Activated CD8-positive, alpha-beta T cell treated with anti-CD3 and anti-CD28 coated beads for 36 hours (primary cell): ENCODE measurements around the gene OR51I2. TPM values are rescaled to one million over a fixed set of nuclear protein-coding genes. Genes with fewer than 3 reads are reported as not detected.

ENCODE experiments used
- ATAC-seq: fragments of 200-7000 bp; cut with Tn5 transposase; one replicate; pipeline ENCODE4 v1.10.0; 2021; ENCODE audit warnings: mild to moderate bottlenecking, moderate library complexity
- CTCF ChIA-PET: fragments of 350-600 bp; sonication (Branson Sonifier 250); formaldehyde crosslinking; loops from one replicate; lab custom pipeline; 2021; ENCODE audit warnings: antibody characterized with exemption; lab: Charles Lee
- POLR2A ChIA-PET: fragments of 350-600 bp; sonication (Branson Sonifier 250); formaldehyde crosslinking; loops from one replicate; lab custom pipeline; 2021; ENCODE audit warnings: antibody characterized with exemption; lab: Charles Lee
- DNase-seq: peaks from one replicate; pipeline ENCODE4 v3.0.0-alpha.2; 2020
- H3K27ac Mint-ChIP-seq: one replicate; pipeline ENCODE4 v1.8.0; 2021; ENCODE audit warnings: mild to moderate bottlenecking, mixed read lengths
- H3K27me3 Mint-ChIP-seq: one replicate; pipeline ENCODE4 v1.8.0; 2021; ENCODE audit warnings: mixed read lengths
- H3K36me3 Mint-ChIP-seq: one replicate; pipeline ENCODE4 v1.8.0; 2021; ENCODE audit warnings: low read depth, mixed read lengths
- H3K4me1 Mint-ChIP-seq: one replicate; pipeline ENCODE4 v1.8.0; 2021; ENCODE audit warnings: low read depth, mixed read lengths
- H3K4me3 Mint-ChIP-seq: one replicate; pipeline ENCODE4 v1.8.0; 2021; ENCODE audit warnings: mild to moderate bottlenecking, moderate library complexity, mixed read lengths
- H3K9me3 Mint-ChIP-seq: one replicate; pipeline ENCODE4 v1.8.0; 2021; ENCODE audit warnings: mixed read lengths
- CTCF ChIP-seq: fragments of 200-600 bp; IDR thresholded peaks from one replicate; pipeline ENCODE4 v1.8.0; 2022; ENCODE audit warnings: antibody characterized with exemption, mild to moderate bottlenecking
- intact Hi-C: fragments of 100-400 bp; cut with micrococcal nuclease; formaldehyde crosslinking; loops from one replicate; pipeline ENCODE4 v1.10.0; 2022
- total RNA-seq, 2 experiments: library from RNA; stranded (reverse); gene quantifications; one replicate each; pipeline ENCODE4 v1.2.3, GENCODE V29; 2021

OR51I2 gene
- total RNA-seq, 2 experiments from 2014 or later = not detected

GRCh38 chr11:5441414-5441813 is 7.7 kb upstream of the OR51I2 start, which contains the start of gene OR51I1:
Gene OR51I1 (minus strand): TSS chr11:5441514. CDS start chr11:5441514, 0 bp downstream.
- intact Hi-C loops = no loop called here
- Mint-ChIP-seq H3K4me1 (no peaks in the 10 kb centered on the region), H3K36me3 (no peaks in the 10 kb centered on the region), H3K9me3 (no peaks in the 10 kb centered on the region), H3K27me3 (peaks cover 1% of the 10 kb centered on the region), H3K27ac (no peak within 1 kb of the TSS), H3K4me3 (no peak within 1 kb of the TSS)
- ATAC-seq (no peak), DNase-seq (no peak)
- ChIA-PET POLR2A (no interaction called here), CTCF (no interaction called here)
- TF ChIP-seq CTCF = no peak

GRCh38 chr11:5443835-5444393 is 5.2 kb upstream of the OR51I2 start:
- no peak for ATAC-seq
- POLR2A ChIA-PET = no interaction called here

GRCh38 chr11:5449432-5449831 is 309 bp downstream of the OR51I2 start:
- no peak for TF ChIP-seq CTCF
- ATAC-seq (no peak), DNase-seq (no peak)
- no peak overlapping the region for H3K4me3 Mint-ChIP-seq
- H3K36me3 Mint-ChIP-seq = no peaks in the 10 kb centered on the region
- CTCF ChIA-PET = interaction anchor here (1.9 kb wide), 1 partner anchor 26 kb away, joined by 5 read pairs; no protein-coding TSS in a partner anchor
- no peaks in the 10 kb centered on the region for H3K4me1 Mint-ChIP-seq
- no peak overlapping the region for H3K27ac Mint-ChIP-seq
- POLR2A ChIA-PET = no interaction called here
- intact Hi-C loops = no loop called here
- H3K27me3 Mint-ChIP-seq = peaks cover 5% of the 10 kb centered on the region
- H3K9me3 Mint-ChIP-seq = no peaks in the 10 kb centered on the region

More at GRCh38 chr11:5443835-5444393, 5.2 kb upstream of the OR51I2 start:
- H3K36me3 Mint-ChIP-seq = no peaks in the 10 kb centered on the region
- DNase-seq = no peak
- intact Hi-C loops = no loop called here
- no peak for TF ChIP-seq CTCF
- CTCF ChIA-PET = no interaction called here
- H3K27me3 Mint-ChIP-seq = peaks cover 1% of the 10 kb centered on the region
- no peaks in the 10 kb centered on the region for H3K4me1 Mint-ChIP-seq
- no peak overlapping the region for H3K4me3 Mint-ChIP-seq
- no peaks in the 10 kb centered on the region for H3K9me3 Mint-ChIP-seq
- H3K27ac Mint-ChIP-seq = no peak overlapping the region

- H3K4me3 Mint-ChIP-seq = no peak overlapping the region
- ATAC-seq = no peak
- ChIA-PET POLR2A (no interaction called here), CTCF (interaction anchor here (0.6 kb wide), 1 partner anchor 825 kb away, joined by 4 read pairs; no protein-coding TSS in a partner anchor)
- TF ChIP-seq CTCF = no peak
- H3K36me3 Mint-ChIP-seq = no peaks in the 10 kb centered on the region
- no peak for DNase-seq
- H3K27ac Mint-ChIP-seq = no peak overlapping the region
- intact Hi-C loops = no loop called here
- no peaks in the 10 kb centered on the region for H3K9me3 Mint-ChIP-seq
- no peaks in the 10 kb centered on the region for H3K27me3 Mint-ChIP-seq
- H3K4me1 Mint-ChIP-seq = no peaks in the 10 kb centered on the region
These were observed 12.0 kb downstream of the OR51I2 start for GRCh38 chr11:5460983-5461621.

GRCh38 chr11:5467527-5467926 is 18.4 kb downstream of the OR51I2 start:
- TF ChIP-seq CTCF = no peak
- H3K27ac Mint-ChIP-seq = no peak overlapping the region
- intact Hi-C loops = no loop called here
- H3K4me1 Mint-ChIP-seq = no peaks in the 10 kb centered on the region
- H3K36me3 Mint-ChIP-seq = no peaks in the 10 kb centered on the region
- no peak for ATAC-seq
- DNase-seq = no peak
- no peaks in the 10 kb centered on the region for H3K9me3 Mint-ChIP-seq
- no peak overlapping the region for H3K4me3 Mint-ChIP-seq
- peaks cover 5% of the 10 kb centered on the region for H3K27me3 Mint-ChIP-seq
- ChIA-PET POLR2A (no interaction called here), CTCF (interaction anchor here (2.2 kb wide), 1 partner anchor 9 kb away, joined by 9 read pairs; no protein-coding TSS in a partner anchor)
